ENCODE data around the gene EPHB2.

- TF ChIP-seq CTCF (IDR thresholded peaks at IDR 0.05), result no peak
- TF ChIP-seq ZFX (IDR thresholded peaks at IDR 0.05; ENCODE audit: borderline replicate concordance), result no peak
Observed at GRCh38 chr1:22815043-22815365, 104.4 kb downstream of the EPHB2 start.

Measured in 22Rv1 (cell line).